A549 (cell line): Measurements from ENCODE around the gene DSCAM.

ENCODE experiments used
- EP300 ChIP-seq, 2 experiments: fragments of >200 bp; sonication (Bioruptor Twin); formaldehyde crosslinking; IDR thresholded peaks; 2 replicates in 1 of 2; 3 replicates in 1 of 2; pipeline ENCODE4 v1.6.1; 2016 to 2017
- JUNB ChIP-seq: fragments of >200 bp; sonication (Bioruptor Twin); formaldehyde crosslinking; IDR thresholded peaks from 2 replicates; pipeline ENCODE4 v1.6.1; 2016
- NPAS2 ChIP-seq: fragments of 250-450 bp; sonication (Bioruptor Pico); IDR thresholded peaks from 2 replicates; pipeline ENCODE4 v1.8.0; 2022; ENCODE audit warnings: mild to moderate bottlenecking, moderate library complexity, borderline replicate concordance
- POLR2A ChIP-seq: IDR thresholded peaks from 2 replicates; pipeline ENCODE4 v1.6.1; 2012; ENCODE audit warnings: mild to moderate bottlenecking, low read length
- TP53 ChIP-seq: fragments of 250-450 bp; sonication (Bioruptor Pico); IDR thresholded peaks from 2 replicates; pipeline ENCODE4 v1.5.0; 2021; ENCODE audit warnings: mild to moderate bottlenecking, moderate library complexity
- TF ChIP-seq, protein P1 (sequence below): fragments of >200 bp; sonication (Bioruptor Twin); formaldehyde crosslinking; IDR thresholded peaks from 3 replicates; pipeline ENCODE4 v1.5.1; 2016

DNA sequence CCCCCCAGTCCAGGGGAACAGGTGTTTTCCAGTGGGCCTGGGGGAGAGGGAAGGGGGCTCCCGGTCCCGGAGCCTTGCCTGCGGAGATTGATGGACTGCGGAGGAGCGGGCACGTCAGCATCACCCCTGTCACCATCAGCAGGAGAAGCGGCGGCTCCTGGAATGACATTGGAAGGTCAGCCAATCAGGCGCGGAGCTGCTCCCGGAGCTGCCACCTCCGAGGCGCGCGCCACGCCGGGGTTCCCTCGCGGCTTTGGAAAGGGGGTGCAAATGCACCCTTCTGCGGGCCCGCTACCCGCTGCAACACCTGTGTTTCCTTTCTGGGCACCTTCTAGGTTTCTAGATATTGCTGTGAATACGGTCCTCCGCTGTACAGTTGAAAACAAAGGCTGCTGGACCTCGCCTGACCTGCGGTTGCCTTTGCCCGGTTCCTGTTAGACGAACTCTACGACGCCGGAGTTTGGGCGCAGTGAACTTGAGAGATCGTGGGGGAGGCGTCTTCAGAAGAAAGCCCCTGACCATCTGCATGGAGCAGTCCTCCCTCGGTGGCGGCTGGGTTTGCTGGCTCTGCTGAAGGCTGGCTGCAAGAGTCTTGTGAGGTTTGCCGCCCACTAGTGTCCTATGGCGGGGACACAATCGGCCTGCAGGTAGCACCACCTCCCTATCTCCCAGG lies 5.3 kb downstream of the DSCAM start:
- TF ChIP-seq POLR2A (no peak), EP300 (IDR thresholded peaks at IDR 0.05) (no peak), NPAS2 (CRISPR knock-in tag) (no peak), JUNB (no peak), TP53 (no peak)
- TF ChIP-seq, protein P1, sequence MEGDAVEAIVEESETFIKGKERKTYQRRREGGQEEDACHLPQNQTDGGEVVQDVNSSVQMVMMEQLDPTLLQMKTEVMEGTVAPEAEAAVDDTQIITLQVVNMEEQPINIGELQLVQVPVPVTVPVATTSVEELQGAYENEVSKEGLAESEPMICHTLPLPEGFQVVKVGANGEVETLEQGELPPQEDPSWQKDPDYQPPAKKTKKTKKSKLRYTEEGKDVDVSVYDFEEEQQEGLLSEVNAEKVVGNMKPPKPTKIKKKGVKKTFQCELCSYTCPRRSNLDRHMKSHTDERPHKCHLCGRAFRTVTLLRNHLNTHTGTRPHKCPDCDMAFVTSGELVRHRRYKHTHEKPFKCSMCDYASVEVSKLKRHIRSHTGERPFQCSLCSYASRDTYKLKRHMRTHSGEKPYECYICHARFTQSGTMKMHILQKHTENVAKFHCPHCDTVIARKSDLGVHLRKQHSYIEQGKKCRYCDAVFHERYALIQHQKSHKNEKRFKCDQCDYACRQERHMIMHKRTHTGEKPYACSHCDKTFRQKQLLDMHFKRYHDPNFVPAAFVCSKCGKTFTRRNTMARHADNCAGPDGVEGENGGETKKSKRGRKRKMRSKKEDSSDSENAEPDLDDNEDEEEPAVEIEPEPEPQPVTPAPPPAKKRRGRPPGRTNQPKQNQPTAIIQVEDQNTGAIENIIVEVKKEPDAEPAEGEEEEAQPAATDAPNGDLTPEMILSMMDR: no peak
